Mesodermal cell (in vitro differentiated cells): ENCODE results near the gene TP73.

Experiments used
- H3K27ac ChIP-seq: 2 replicates; pipeline ENCODE4 v1.7.0; 2013; ENCODE audit warnings: mild to moderate bottlenecking, low read depth, low read length, moderate library complexity; ENCODE audit not compliant: severe bottlenecking
- H3K36me3 ChIP-seq: 2 replicates; pipeline ENCODE4 v1.7.1; 2013; ENCODE audit warnings: mild to moderate bottlenecking, low read length, moderate library complexity; ENCODE audit not compliant: control insufficient read depth, insufficient read depth
- H3K4me1 ChIP-seq: one replicate; pipeline ENCODE4 v1.7.1; 2013; ENCODE audit warnings: mild to moderate bottlenecking, low read length; ENCODE audit not compliant: insufficient read depth, control insufficient read depth, poor library complexity, severe bottlenecking
- H3K4me3 ChIP-seq: 2 replicates; pipeline ENCODE4 v1.7.0; 2013; ENCODE audit warnings: low read length, control low read depth, mild to moderate bottlenecking; ENCODE audit not compliant: insufficient read depth, poor library complexity, severe bottlenecking; ENCODE audit errors: extremely low read depth
- H3K9me3 ChIP-seq: 2 replicates; pipeline ENCODE4 v1.7.1; 2013; ENCODE audit warnings: mild to moderate bottlenecking, low read length, moderate library complexity; ENCODE audit not compliant: control insufficient read depth
- WGBS, 2 experiments: methylation state at CpG; one replicate each; pipeline ENCODE4 v1.1.5; 2013; ENCODE audit warnings: missing lambda C conversion rate in 2 of 2; ENCODE audit not compliant: insufficient coverage in 2 of 2; 5-methylcytosine and 5-hydroxymethylcytosine counted together

TP73 gene

DNA sequence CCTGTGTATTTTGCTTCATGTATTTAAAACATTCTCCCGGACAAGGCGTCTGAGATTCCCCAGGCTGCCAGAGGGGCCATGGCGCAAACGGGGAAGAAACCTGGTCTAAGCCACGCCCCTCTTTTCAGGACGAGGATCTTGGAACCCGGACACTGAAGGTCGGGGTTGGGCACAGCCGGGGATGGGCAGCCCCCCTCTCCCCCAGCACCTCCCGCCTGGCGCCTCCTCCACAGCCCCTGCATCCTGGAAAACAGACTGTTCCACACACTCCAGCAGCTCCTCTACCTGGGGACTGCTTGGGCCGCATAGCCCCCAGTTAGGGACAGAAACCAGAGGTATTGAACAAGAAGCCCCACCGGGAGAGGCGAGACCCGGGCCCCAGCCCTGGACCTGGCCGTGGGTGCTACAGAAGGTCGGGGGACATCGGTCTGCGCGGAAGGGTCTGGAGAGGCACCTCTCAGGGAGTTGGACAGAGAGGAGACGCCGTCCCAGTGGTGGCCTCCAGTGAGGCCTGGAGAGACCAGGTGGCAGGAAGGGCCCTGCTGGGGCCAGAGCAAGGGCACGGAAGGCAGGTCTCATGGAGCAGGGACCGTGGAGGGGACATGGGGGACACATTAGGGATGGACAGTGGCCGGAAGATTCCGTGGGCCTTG, 5.4 kb downstream of the TP73 start:
- WGBS, 2 experiments, result 86 to 88% methylated on average over 24 to 25 of the region's 26 CpGs
- H3K4me3 ChIP-seq, result no peak overlapping the region
- no peaks in the 10 kb centered on the region for H3K36me3 ChIP-seq
- no peak overlapping the region for H3K27ac ChIP-seq
- no peaks in the 10 kb centered on the region for H3K9me3 ChIP-seq
- H3K4me1 ChIP-seq, result no peaks in the 10 kb centered on the region

GRCh38 chr1:3658231-3658615, 5.9 kb downstream of the TP73 start:
- no peaks in the 10 kb centered on the region for H3K9me3 ChIP-seq
- no peak overlapping the region for H3K27ac ChIP-seq
- H3K36me3 ChIP-seq, result no peaks in the 10 kb centered on the region
- 76% methylated on average over 3 to 8 of the region's 14 CpGs for WGBS, 2 experiments
- no peak overlapping the region for H3K4me3 ChIP-seq
- no peaks in the 10 kb centered on the region for H3K4me1 ChIP-seq

- H3K4me3 ChIP-seq, result no peak overlapping the region
- no peaks in the 10 kb centered on the region for H3K36me3 ChIP-seq
- H3K27ac ChIP-seq, result no peak overlapping the region
- no peaks in the 10 kb centered on the region for H3K4me1 ChIP-seq
- WGBS, 2 experiments, result 91 to 92% methylated on average over 15 of the region's 15 CpGs
- H3K9me3 ChIP-seq, result no peaks in the 10 kb centered on the region
Measured at GRCh38 chr1:3659093-3659492, 6.8 kb downstream of the TP73 start.

DNA sequence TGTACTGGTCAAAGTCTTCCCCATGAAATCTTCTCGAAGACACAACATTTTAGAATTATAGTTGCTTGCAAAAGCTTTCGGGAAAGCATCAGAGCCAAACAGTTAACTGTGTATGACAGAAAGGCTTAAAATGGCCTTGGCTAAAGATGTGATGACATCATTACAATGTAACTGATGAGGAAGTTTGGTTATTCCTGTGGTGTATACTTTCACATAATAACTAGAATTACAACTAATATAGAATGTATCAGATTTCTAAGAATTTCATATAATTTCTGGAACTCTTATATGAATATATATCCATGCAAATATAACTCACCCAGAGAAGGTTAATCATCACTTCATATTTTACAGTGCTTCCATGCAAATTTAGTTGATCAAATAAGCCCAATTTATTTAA, 8.4 kb downstream of the TP73 start:
- Histone ChIP-seq H3K4me1 (no peaks in the 10 kb centered on the region), H3K4me3 (no peak overlapping the region)
- 80 to 100% methylated on average over 2 of the region's 2 CpGs for WGBS, 2 experiments

GRCh38 chr1:3661631-3662030, 9.3 kb downstream of the TP73 start:
- 93 to 97% methylated on average over 2 of the region's 4 CpGs for WGBS, 2 experiments
- no peak overlapping the region for H3K4me3 ChIP-seq
- no peaks in the 10 kb centered on the region for H3K9me3 ChIP-seq
- no peak overlapping the region for H3K27ac ChIP-seq
- H3K36me3 ChIP-seq, result no peaks in the 10 kb centered on the region
- no peaks in the 10 kb centered on the region for H3K4me1 ChIP-seq

More for the DNA sequence above, 8.4 kb downstream of the TP73 start:
- Histone ChIP-seq H3K9me3 (no peaks in the 10 kb centered on the region), H3K27ac (no peak overlapping the region), H3K36me3 (no peaks in the 10 kb centered on the region)

DNA sequence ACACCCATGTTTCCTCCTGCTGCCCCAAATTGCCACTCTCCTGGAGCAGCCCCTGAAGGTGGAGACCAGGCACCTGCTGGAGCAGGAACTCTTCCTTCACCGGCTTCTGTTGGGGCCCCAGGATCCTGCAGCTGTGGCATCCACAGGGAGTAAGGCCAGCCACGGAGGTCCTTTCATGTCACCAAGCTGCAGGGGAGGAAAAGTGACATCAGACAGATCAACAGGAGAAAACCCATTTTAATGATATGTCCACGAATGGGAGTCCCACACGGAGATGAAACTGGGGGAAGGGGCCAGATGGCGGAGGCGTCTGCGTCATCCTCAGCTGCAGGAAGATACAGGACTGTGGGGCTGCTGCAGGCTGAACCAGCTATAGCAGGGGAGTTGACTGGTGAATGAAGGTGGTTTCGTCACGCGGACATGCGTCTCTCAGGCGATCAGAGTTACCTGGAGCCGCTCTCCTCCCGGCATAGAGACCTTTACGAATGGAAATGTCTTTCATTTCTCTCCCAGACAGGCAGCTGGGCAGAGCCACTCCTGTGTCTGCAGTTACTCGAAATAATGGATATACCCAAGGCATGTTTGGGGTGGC, 9.9 kb downstream of the TP73 start:
- Histone ChIP-seq H3K4me1 (no peaks in the 10 kb centered on the region), H3K27ac (no peak overlapping the region), H3K9me3 (no peaks in the 10 kb centered on the region), H3K4me3 (no peak overlapping the region), H3K36me3 (no peaks in the 10 kb centered on the region)
- 83 to 89% methylated on average over 16 of the region's 16 CpGs for WGBS, 2 experiments

DNA sequence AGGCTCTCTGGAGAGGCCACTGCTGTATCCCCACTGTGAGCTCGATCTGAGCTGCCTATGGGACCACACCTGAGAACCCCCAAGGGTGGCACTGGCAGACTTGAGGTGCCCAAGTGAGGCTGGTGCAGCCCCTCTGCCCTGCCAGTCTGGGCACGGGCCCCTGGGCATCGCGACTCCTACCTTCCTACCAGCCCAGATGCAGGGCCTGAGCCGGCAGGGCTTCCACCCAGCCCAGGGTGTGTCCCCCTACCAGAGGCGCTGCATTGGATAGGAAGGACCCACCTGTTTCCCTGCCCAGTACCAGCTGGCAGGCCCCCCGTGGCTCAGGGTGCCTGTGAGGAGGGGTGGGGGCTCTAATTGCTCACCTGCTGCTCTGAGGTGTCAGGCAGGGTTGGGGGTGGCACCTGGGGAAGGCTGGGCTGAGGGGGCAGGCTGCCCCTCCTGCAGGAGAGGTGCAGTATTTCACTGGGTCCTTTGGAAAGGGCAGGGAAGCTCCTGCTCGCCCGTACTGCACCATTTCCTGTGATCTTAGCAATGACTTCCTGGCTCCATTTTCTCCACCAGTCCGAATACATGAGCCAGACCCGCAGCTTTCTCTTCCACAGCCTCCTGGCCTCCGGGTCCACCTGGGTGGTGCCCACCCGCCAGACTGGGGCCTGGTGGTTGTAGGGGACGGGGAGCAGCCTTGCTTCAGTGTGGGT, 11.8 kb downstream of the TP73 start:
- Histone ChIP-seq H3K27ac (no peak overlapping the region), H3K9me3 (no peaks in the 10 kb centered on the region), H3K36me3 (no peaks in the 10 kb centered on the region), H3K4me3 (no peak overlapping the region), H3K4me1 (peaks cover 4% of the 10 kb centered on the region)
- 86 to 91% methylated on average over 7 to 8 of the region's 14 CpGs for WGBS, 2 experiments

- H3K4me3 ChIP-seq, result no peak overlapping the region
- H3K9me3 ChIP-seq, result no peaks in the 10 kb centered on the region
- H3K36me3 ChIP-seq, result no peaks in the 10 kb centered on the region
- WGBS, 2 experiments, result 90 to 95% methylated on average over 11 to 12 of the region's 14 CpGs
- peaks cover 4% of the 10 kb centered on the region for H3K4me1 ChIP-seq
- no peak overlapping the region for H3K27ac ChIP-seq
Measured at GRCh38 chr1:3664700-3665375, 12.5 kb downstream of the TP73 start.

DNA sequence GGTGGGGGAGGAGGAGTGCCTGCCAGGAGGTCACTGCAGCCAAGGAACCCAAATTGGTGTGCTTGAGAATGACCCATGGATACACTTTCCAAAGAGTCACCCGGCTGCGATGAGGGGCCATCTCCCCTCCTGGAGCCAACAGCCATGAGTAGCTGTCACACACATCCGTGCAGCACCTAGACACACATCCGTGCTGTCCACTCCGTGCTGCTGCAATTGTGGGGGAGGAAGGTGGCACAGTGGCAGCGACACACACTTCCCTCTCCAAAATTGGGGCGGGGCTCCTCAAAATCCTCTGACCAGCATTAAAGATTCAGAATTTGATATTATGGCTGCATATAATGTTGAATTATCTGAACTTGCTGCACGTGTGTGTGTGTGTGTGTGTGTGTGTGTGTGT, 15.8 kb downstream of the TP73 start:
- Histone ChIP-seq H3K4me3 (no peak overlapping the region), H3K4me1 (peaks cover 9% of the 10 kb centered on the region), H3K36me3 (no peaks in the 10 kb centered on the region), H3K27ac (no peak overlapping the region), H3K9me3 (no peaks in the 10 kb centered on the region)
- WGBS, 2 experiments, result 88 to 100% methylated on average over 2 to 5 of the region's 8 CpGs

GRCh38 chr1:3668585-3669300, 16.4 kb downstream of the TP73 start:
- Histone ChIP-seq H3K9me3 (no peaks in the 10 kb centered on the region), H3K4me3 (no peak overlapping the region), H3K36me3 (no peaks in the 10 kb centered on the region), H3K4me1 (peaks cover 9% of the 10 kb centered on the region), H3K27ac (no peak overlapping the region)
- 36 to 40% methylated on average over 27 to 30 of the region's 30 CpGs for WGBS, 2 experiments
